Midbrain (tissue), 1 donor: ENCODE measurements around the gene ZNF407.

Experiments
- DNase-seq: peaks from one replicate; lab custom pipeline; 2025; lab: John Stamatoyannopoulos, UW

The ZNF407 gene

DNA sequence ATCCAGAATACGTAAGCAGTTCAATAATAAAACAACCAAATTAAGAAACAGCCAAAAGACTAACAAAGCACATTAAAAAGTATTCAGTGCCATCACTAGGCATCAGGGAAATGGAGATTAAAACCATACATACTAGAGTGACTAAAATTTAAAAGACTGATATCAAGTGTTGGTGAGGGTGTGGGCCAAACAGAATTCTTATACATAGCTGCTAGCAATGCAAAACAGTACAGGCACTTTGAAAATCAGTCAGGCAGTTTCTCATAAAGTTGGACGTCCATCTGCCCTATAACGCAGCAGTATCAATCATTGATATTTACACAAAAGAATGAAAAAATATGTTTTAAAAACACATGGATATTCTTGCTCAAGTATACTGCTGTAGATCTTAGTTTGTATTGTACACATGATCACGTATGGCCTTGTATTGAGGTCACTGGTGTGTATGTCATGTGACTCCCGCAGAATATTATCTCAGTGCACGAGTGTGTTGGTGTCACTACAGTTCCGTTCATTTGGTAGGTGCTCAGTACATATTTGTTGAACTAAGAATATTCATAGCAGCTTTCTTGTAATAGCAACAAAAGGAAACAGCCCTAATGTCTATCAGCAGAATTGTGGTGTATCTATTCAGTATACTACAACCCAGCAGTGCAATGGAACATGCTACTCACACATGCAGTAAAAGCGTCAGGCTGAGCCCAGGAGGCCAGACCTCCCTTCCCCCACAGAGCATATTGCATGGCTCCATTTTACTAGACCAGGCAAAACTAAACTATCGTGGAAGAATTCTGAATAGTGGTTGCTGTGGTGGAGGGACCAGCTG, 28.6 kb downstream of the ZNF407 start:
- DNase-seq = no peak

DNA sequence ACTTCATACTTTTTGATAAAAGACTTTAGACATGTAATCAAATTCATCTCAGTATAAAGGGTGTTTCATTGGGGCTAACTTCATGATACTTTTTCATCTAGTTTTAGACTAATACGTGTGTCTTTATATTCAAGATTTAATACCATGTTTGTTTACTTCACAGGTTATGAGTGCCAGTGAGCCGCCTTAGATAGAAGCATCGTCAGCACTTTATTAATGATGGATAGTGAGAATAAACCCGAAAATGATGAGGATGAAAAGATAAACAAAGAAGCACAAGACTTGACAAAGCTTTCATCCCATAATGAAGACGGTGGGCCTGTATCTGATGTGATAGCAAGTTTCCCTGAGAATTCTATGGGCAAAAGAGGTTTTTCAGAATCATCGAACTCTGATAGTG, 33.1 kb downstream of the ZNF407 start:
- DNase-seq = no peak

DNA sequence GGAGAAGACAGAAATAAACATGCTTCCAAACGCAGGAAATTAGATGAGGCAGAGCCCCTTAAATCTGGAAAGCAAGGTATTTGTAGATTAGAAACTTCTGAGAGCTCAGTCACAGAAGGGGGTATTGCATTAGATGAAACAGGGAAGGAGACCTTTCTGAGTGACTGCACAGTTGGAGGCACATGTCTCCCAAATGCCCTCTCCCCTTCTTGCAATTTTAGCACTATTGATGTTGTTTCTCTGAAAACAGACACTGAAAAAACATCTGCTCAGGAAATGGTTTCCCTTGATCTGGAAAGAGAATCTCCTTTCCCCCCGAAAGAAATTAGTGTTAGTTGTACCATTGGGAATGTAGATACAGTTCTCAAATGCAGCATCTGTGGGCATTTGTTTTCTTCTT, 33.5 kb downstream of the ZNF407 start:
- DNase-seq = no peak

DNA sequence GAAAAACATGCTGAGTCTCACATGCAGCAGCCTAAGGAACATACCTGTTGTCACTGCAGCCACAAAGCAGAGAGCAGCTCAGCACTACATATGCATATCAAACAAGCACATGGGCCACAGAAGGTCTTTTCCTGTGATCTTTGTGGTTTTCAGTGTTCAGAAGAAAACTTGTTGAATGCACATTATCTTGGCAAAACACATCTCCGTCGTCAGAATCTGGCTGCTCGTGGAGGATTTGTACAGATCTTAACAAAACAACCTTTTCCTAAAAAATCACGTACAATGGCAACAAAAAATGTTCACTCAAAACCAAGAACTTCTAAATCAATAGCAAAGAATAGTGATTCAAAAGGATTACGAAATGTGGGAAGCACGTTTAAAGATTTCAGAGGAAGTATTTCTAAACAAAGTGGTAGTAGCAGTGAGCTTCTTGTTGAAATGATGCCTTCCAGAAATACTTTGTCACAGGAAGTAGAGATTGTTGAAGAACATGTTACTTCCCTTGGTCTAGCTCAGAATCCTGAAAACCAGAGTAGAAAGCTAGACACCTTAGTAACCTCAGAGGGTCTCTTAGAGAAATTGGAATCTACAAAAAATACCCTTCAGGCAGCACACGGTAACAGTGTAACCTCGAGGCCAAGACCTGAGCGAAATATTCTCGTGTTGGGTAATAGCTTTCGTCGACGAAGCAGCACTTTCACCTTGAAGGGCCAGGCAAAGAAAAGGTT, 34.1 kb downstream of the ZNF407 start:
- DNase-seq = no peak

DNA sequence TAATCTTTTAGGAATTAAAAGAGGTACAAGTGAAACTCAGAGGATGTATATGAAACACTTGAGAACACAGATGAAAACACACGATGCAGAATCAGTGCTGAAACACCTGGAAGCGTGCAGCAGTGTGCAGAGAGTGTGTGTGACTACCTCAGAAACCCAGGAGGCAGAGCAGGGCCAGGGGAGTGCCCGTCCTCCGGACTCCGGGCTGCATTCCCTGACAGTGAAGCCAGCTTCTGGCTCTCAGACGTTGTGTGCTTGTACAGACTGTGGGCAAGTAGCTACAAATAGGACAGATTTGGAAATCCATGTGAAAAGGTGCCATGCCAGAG, 34.6 kb downstream of the ZNF407 start:
- no peak for DNase-seq

DNA sequence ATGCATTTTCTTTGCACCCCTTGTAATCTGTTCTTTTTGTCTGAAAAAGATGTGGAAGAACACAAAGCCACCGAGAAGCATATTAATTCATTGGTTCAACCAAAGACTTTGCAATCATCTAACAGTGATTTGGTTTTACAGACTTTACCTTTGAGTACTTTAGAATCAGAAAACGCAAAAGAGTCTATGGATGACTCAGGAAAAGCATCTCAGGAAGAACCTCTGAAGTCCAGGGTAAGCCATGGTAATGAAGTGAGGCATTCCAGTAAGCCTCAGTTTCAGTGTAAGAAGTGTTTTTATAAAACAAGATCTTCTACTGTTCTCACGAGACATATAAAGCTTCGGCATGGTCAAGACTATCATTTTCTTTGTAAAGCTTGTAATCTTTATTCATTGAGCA, 35.2 kb downstream of the ZNF407 start:
- DNase-seq = no peak

DNA sequence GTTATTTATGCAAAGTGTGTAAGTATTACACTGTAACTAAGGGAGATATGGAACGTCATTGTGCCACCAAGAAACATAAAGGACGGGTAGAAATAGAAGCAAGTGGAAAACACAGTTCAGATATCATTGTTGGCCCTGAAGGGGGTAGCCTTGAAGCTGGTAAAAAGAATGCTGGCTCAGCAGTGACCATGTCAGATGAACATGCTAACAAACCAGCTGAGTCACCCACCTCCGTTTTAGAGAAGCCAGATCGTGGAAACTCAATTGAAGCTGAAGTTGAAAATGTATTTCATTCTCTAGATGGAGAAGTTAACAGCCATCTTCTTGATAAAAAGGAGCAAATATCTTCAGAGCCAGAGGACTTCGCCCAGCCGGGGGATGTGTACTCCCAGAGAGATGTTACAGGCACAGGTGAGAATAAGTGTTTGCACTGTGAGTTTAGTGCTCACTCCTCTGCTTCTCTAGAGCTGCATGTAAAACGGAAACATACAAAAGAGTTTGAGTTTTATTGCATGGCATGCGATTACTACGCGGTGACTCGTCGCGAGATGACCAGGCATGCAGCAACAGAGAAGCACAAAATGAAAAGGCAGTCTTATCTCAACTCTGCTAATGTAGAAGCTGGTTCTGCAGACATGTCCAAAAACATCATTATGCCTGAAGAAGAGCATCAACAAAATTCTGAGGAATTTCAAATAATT, 36.1 kb downstream of the ZNF407 start:
- no peak for DNase-seq

DNA sequence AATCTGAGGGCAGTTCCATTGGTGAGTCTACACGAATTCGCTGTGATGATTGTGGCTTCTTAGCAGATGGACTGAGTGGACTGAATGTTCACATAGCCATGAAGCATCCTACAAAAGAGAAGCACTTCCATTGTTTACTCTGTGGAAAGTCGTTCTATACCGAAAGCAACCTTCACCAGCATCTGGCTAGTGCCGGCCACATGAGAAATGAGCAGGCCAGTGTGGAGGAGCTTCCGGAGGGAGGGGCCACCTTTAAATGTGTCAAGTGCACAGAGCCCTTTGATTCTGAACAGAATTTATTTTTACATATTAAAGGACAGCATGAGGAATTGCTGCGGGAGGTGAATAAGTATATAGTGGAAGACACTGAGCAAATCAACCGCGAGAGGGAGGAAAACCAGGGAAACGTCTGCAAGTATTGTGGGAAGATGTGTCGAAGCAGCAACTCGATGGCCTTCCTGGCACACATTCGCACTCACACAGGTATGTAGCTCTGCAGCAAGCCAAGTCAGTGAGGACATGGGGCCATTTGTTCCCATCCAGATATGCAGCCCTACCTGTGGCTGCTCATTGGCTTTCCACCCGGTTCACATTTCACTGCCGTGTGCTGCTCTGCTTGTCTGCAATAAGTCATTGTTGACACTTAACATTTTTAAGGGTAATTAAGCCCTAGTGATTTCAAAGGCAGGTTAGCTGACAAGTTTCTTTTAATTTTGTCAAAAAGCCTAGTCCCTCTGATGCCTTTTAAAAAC, 37.7 kb downstream of the ZNF407 start:
- no peak for DNase-seq

DNA sequence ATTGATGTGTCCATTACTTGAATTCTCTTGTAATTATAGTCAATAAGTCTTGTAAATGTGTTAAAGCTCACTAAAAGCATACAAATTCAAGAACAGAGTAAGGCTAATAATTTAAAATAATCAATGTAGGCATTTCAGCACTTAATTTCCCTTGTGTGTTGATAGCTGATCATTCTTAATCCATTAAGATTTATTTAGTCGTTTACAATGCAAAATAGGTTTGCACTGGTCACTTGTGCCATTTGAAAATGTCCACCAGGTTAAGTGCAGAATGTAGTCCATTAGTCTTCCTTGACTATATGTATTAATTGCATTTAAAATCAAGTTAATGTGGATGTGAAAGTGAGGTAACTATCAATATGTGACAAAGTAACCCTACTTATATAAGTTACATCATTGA, 39.4 kb downstream of the ZNF407 start:
- no peak for DNase-seq

DNA sequence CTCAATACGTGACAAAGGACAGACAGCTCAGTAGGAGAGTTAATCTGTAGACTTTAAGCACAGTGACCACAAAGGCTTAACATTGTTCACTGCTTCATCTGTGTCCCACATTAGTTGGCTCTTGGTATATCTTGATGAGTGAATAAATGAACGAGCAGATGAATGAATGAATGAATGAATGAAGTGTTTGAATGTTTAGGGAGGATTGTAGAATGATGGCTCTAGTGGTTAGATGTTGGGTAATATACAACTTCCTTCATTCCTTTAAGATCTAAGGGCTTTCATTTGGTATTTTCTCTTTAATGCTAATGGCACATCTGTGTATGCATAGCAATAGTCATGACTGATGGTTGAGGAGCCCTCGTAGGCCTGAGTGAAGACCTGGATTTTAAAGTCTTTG, 40.5 kb downstream of the ZNF407 start:
- no peak for DNase-seq

DNA sequence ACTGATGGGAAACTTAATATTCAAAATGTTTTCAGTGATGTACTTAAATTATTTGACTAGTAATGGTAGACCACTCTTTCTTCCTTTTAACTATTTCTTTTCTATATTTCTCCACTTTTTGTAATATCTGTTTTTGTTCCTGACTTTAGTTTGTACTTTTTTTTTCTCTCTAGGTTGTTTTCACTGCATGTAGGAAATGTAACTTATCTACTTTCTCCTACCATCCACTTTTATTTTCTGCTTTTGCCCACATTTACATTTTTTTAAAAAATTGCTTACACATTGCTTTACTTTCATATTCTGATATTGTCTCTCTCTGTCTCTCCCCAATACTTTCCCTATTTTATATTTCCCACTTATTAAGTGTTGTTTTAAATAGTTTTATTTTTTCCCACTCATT, 47.0 kb downstream of the ZNF407 start:
- DNase-seq = no peak

DNA sequence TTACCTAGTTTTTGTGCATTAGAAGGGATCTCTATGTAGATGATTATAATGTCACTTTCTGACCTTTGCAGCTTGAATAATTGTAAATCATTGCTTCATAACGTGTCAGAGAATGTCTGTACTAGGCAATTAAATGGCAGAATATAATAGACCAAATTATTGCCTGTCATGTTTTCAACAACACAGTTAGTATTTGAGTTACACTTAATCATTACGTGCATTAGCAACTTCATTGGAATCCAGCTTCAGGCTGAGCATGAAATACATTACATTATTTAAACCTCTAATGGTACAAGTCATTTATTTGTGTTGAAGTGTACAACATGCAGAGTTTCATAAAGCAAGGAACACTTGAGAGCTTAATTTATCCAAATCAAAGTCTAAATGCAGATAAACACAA, 48.0 kb downstream of the ZNF407 start:
- no peak for DNase-seq

DNA sequence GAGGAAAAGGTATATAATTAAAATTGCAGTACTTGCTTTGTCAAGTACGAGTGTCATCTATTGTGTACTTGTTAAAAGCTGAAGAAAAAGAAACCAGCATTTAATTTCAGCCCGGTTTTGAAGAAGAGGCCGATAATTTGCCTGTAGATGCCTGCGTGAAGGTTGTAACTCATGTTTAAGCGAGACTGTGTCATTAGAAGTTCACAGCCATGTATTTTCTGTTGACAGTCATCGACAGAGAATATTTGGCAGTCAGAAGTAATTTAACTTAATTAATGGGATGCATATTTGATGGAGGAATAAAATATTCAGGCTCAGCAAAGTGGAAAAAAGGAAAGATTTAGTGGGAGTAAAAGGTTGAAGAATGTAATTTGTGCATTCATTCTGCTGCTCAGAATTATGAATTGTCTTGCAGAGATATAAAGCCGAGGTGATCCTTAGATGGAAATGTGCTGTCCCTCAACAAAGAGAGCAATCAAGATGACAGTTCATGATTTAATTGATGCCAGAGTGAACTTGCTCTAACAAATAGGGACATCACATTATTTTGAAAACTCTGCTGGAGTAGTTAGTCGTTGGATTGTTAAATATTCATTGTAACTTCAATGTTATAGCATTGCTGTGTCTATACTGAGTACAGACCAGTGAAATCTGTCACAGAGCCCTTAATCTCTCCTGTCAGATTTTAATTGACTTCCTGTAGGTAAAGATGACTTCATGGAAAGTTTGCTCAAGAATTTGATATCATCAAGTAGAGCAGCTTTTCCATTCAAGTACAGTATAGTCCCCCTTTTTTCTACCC, 53.9 kb downstream of the ZNF407 start:
- DNase-seq = no peak

DNA sequence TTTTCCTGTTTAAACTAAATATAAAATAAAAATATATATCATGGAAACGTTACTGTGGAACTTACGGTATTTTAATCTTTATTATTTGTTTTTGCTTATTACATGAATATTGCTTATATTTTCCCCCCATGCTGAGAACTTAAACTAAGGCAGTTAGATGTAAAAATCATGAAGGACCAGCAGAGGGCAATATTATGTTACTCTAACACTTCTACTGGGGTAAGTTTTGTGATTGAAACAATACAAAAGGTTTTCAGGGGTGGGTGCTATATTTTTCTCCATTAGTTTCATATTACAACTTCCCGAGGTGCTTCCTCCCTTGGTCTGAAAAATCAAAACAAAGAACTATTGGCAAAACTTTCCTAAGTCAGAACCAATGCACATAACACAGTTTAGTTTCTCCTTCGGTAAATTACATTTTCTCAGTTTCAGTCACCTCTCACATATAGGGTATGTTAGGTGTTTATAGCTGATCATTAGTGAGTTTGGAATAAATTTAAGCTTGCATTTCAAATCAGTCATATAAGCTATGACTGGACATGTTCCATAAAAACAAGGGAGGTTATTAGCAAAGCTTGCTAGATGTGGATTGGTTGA, 54.8 kb downstream of the ZNF407 start:
- peak; percentile 68 for DNase-seq

DNA sequence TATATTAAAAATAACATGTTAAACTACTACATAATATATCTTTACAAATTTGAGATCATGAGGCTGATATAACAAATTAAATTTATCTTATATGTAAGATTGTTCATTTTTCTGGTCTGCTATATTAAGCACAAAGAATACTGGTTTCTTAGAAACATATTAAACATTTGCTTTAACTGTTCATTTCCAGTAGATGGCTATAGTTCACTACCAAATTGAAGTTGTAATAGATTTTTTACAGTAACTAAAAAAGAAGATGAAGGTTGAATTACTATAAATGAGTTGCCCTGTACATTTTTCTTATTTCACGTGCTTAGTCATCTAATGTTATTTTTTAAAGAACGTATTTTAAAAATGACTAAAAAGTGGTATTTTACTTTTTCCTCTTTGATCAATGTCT, 57.0 kb downstream of the ZNF407 start:
- no peak for DNase-seq

DNA sequence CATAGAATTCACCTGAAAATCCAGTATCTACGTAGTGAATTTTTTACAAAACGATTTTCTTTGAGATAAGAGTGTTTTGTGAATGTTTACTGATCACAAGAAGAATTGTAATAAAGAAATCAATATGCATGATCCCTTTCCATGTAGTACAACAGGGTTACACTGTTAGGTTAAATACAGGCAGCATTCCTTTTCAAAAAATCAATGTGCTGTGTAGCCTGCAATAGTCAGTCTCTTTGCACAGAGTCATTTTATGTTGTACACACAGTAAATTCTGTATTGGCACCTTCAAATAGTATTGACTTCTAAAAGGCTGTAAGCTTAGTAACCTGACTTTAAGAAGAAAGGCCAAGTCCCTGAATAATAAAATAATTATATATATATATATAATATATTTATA, 63.3 kb downstream of the ZNF407 start:
- no peak for DNase-seq

DNA sequence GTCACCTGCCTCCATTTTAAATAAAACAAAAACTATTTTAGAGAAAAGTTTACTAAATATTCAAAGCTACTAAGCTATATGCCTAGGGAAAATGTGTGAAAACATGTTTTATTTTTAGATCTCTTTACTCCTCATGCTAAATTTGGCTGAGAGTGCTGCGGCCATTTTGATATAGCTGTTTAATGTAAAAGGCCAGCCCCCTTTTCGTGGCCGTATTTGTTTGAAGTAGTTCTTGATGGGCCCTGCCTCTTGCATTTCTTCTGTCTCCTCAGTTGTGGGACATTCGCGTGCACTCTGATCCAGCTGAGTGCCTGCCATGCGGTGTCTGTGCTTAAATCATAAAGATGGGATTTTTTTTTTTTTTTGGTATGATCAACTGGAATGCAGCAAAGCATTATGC, 64.0 kb downstream of the ZNF407 start:
- no peak for DNase-seq

DNA sequence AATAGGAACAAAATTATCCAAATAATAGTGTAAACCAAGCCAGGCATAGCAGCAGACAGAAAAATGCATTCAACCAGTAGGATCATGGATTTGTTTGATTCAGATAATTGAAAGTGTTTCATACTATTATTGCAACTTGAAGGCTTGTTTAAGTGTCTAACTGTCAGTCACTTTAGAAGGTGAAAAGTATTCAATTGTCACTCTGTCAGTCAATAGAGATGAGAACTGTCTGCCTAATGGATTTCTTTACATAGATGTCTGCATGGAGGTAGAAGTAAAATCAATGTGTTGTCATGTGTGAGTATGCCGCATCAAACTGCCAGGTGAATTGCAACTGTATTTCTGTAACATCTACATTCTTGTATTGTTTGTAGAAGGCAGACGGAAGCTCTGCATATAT, 65.0 kb downstream of the ZNF407 start:
- no peak for DNase-seq

DNA sequence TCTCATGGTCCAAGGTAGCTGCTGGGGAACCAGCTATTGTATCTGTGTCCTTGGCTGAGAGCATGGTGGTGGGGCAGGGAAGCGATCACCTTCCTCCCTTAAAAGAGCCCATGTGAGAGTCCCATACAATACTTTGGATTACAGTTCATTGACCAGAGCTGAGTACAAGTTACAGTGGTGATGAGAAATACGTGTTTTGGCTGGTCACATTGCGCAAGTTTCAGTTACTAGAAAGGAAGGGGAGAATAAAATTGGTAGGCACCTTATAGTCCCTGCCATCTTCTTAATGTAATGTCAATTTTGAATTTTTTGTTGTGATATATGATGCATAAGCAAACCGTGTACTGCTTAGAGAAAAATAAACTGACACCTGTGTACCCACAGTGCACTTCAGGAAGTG, 67.7 kb downstream of the ZNF407 start:
- no peak for DNase-seq

DNA sequence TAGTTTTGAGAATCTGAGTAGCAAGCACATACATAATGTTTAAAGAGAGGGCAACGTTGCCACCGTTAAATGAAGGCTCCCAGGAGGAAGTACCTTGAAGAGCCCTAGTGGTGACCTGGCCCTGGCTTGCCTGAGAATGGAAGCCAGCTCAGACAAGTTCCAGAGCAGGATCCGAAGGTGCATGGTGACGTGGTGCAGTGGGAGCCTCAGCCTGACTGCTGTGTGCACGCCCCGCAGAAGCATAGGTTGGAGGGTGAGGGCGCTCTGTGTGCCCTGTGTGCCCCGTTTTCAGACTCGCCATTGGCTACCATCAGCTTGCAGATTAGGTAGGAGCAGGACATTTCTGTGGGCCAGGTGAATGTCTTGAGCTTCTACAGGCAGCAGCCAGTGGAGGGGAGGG, 68.2 kb downstream of the ZNF407 start:
- DNase-seq = no peak

DNA sequence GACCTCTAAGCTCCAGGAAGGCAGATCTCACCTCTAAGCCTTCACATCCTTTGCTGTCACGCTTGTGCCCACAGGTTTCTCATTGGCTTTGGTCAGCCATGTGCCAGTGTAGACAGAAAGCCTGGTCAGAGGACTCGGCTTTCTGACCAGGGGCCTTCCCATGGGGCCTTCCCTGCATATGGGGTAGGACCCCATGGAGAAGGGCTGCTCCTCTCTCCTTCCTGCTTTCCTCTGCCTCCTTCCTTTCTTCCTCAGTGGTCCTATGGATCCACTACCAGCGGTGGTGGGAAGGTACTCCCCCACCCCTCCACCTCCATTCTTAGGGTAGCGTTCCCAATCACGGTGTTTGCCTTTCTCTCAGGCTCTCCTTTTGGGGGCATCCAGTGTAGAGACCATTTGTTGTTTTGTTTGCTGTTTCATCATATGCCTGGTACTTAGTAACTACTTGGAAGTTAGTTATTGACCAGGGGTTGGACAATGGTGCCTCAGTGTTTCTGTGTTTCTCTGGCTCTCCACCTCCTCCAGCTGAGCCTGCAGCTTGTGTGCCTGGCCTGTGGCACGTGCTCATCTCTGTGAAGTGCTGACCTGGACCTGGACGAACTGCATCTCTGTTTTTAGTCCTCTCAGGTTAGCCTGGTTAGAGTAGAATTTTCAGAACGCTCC, 71.6 kb downstream of the ZNF407 start:
- no peak for DNase-seq
